Nephron (organoid): ENCODE results near the gene RERE.
A peak's percentile ranks its signal among the peaks of the same experiment; 100 is the strongest.

Experiments used
- H3K27ac Mint-ChIP-seq, 3 experiments: 2 replicates each; pipeline ENCODE4 v1.8.0; 2020; ENCODE audit warnings: mixed read lengths in 3 of 3, mild to moderate bottlenecking in 2 of 3, moderate library complexity in 1 of 3
- H3K27me3 Mint-ChIP-seq: 2 replicates; pipeline ENCODE4 v1.8.0; 2021; ENCODE audit warnings: low read depth, mild to moderate bottlenecking, moderate library complexity, mixed read lengths
- H3K36me3 Mint-ChIP-seq: 2 replicates; pipeline ENCODE4 v1.8.0; 2020; ENCODE audit warnings: low read depth, mixed read lengths
- H3K4me1 Mint-ChIP-seq: 2 replicates; pipeline ENCODE4 v1.8.0; 2020; ENCODE audit warnings: mixed read lengths
- H3K4me3 Mint-ChIP-seq, 3 experiments: 2 replicates each; pipeline ENCODE4 v1.8.0; 2020; ENCODE audit warnings: mild to moderate bottlenecking in 3 of 3, mixed read lengths in 3 of 3, moderate library complexity in 2 of 3
- H3K9me3 Mint-ChIP-seq: 2 replicates; pipeline ENCODE4 v1.8.0; 2020; ENCODE audit warnings: mixed read lengths
- CTCF ChIP-seq, 3 experiments: fragments of 200-600 bp; sonication (generic); IDR thresholded peaks; one replicate each; pipeline ENCODE4 v1.5.0; 2021; ENCODE audit warnings: antibody characterized with exemption in 3 of 3; ENCODE audit not compliant: unreplicated experiment in 3 of 3

RERE gene

GRCh38 chr1:8523666-8524206 is 293.7 kb downstream of the RERE start:
- H3K27ac Mint-ChIP-seq: peak overlapping the region in 1 of 3 experiments; percentile 66

GRCh38 chr1:8520483-8520966 is 296.9 kb downstream of the RERE start:
- no peak for TF ChIP-seq CTCF (IDR thresholded peaks at IDR 0.05; ENCODE audit: unreplicated experiment in 3 of 3)
- H3K4me3 Mint-ChIP-seq: no peak overlapping the region
- no peaks in the 10 kb centered on the region for H3K27me3 Mint-ChIP-seq
- H3K36me3 Mint-ChIP-seq: peaks cover 18% of the 10 kb centered on the region
- peak overlapping the region; percentile 57 to 73 (median 68) for H3K27ac Mint-ChIP-seq
- H3K9me3 Mint-ChIP-seq: no peaks in the 10 kb centered on the region
- peaks cover 62% of the 10 kb centered on the region for H3K4me1 Mint-ChIP-seq

More at GRCh38 chr1:8523666-8524206, 293.7 kb downstream of the RERE start:
- TF ChIP-seq CTCF (IDR thresholded peaks at IDR 0.05; ENCODE audit: unreplicated experiment in 3 of 3): no peak
- Mint-ChIP-seq H3K9me3 (no peaks in the 10 kb centered on the region), H3K27me3 (no peaks in the 10 kb centered on the region), H3K4me3 (peak overlapping the region; percentile 28 to 65 (median 30)), H3K4me1 (peaks cover 37% of the 10 kb centered on the region), H3K36me3 (peaks cover 20% of the 10 kb centered on the region)

- no peak overlapping the region for H3K4me3 Mint-ChIP-seq
- peaks cover 54% of the 10 kb centered on the region for H3K4me1 Mint-ChIP-seq
- no peak for TF ChIP-seq CTCF (IDR thresholded peaks at IDR 0.05; ENCODE audit: unreplicated experiment in 3 of 3)
- no peaks in the 10 kb centered on the region for H3K9me3 Mint-ChIP-seq
- no peak overlapping the region for H3K27ac Mint-ChIP-seq
- H3K36me3 Mint-ChIP-seq: peaks cover 16% of the 10 kb centered on the region
- H3K27me3 Mint-ChIP-seq: no peaks in the 10 kb centered on the region
Observed at GRCh38 chr1:8519167-8519566, 298.3 kb downstream of the RERE start.

DNA sequence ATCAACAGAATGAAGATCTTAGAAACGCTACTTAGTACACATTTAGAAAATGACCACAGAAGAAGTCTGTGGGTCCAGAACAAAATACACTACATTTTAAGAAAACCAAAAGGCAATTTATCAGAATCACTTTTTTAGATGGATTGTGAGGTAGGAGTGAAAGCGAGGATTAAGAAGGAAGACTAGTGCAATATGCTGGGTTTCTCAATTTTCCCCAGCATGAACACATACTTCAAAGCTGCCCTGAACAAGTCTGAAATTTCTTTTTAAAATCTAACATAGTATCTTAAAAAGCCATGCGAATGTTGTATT is 299.0 kb downstream of the RERE start:
- Mint-ChIP-seq H3K27ac (peak overlapping the region; percentile 32 to 69 (median 64)), H3K36me3 (peaks cover 18% of the 10 kb centered on the region), H3K27me3 (no peaks in the 10 kb centered on the region), H3K4me1 (peaks cover 47% of the 10 kb centered on the region), H3K9me3 (no peaks in the 10 kb centered on the region), H3K4me3 (no peak overlapping the region)
- no peak for TF ChIP-seq CTCF (IDR thresholded peaks at IDR 0.05; ENCODE audit: unreplicated experiment in 3 of 3)

DNA sequence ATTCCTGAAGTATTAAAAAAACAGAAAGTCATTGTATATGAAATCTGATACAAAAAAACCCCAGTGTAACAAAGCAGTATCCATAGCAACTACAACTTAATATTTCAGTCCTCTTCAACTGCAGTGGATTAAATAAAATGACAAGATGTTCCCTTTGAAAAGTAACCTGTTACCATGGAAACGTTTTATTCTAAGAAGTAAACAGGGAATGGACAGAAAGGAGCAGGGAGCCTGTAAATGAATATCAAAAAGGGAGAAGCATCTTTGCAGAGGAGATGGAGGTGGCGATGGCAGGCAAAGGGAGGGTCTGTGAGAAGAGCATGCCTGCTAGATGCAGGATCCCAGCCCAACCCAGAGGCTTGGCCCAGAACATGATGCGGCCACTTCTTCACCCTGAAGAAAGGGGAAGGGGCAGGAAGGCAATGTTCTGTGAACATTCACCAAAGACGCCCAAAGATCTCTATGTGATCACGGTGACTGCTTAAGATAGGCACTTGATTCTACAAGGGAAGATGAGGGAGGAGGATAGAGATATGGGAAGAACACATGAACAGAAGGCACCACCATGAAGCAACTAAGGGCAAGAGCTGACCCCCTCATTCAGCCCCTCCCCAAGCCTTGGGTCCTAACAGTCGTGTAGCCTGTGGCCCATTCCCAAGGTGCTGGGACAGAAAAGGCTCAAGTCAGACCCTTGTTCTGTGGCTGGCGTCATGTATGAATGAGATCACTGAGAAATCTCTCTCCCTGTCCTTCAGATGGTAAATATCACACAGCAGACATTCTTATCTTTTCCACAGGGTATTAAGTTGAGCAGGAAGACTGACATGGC is 299.6 kb downstream of the RERE start:
- peaks cover 44% of the 10 kb centered on the region for H3K4me1 Mint-ChIP-seq
- H3K36me3 Mint-ChIP-seq: peaks cover 18% of the 10 kb centered on the region
- peak overlapping the region; percentile 32 to 69 (median 64) for H3K27ac Mint-ChIP-seq

More for the DNA sequence above, 299.6 kb downstream of the RERE start:
- Mint-ChIP-seq H3K9me3 (no peaks in the 10 kb centered on the region), H3K4me3 (no peak overlapping the region), H3K27me3 (no peaks in the 10 kb centered on the region)
- no peak for TF ChIP-seq CTCF (IDR thresholded peaks at IDR 0.05; ENCODE audit: unreplicated experiment in 3 of 3)
